Keratinocyte (primary cell): ENCODE results near the gene MAGI2.
"Not testable (repeated sequence)": the region's sequence is repeated elsewhere in the genome, so short reads cannot be mapped to it uniquely, and the experiment has no call there.

Experiments used
- CTCF ChIP-seq, 3 experiments: IDR thresholded peaks in 1 of 3; conservative IDR thresholded peaks in 1 of 3; optimal IDR thresholded peaks in 1 of 3; 2 replicates in 2 of 3; 3 replicates in 1 of 3; pipeline versions ENCODE3 to v1.5.1; 2011; ENCODE audit warnings: low read length in 3 of 3, mild to moderate bottlenecking in 3 of 3, moderate library complexity in 2 of 3, control low read depth in 1 of 3, inconsistent platforms in 1 of 3; ENCODE audit not compliant: insufficient read depth in 2 of 3; ENCODE audit errors: extremely low read depth in 1 of 3
- EZH2 ChIP-seq: IDR thresholded peaks from one replicate; pipeline ENCODE4 v1.6.1; 2012; ENCODE audit warnings: inconsistent platforms, mild to moderate bottlenecking, low read length, moderate library complexity

DNA sequence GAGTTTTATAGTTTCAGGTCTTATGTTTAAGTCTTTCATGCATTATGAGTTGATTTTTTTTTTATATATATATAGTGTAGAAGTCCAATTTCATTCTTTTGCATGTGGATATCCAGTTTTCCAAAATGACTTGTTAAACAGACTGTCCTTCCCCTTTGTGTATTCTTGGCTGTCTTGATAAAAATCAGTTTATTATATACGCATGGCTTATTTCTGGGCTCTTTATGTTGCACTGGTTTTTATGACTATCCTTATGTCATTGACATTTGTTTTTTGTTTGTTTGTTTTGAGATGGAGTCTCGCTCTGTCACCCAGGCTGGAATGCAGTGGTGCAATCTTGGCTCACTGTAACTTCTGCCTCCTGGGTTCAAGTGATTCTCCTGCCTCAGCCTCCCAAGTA lies 485.9 kb downstream of the MAGI2 start:
- TF ChIP-seq CTCF (optimal IDR thresholded peaks at IDR 0.05 in 1 of 3, IDR thresholded peaks at IDR 0.05 in 1 of 3, conservative IDR thresholded peaks at IDR 0.05 in 1 of 3; ENCODE audit: extremely low read depth in 1 of 3, insufficient read depth in 2 of 3, low read length in 3 of 3); EZH2: not testable (repeated sequence)
